Pancreas (tissue), 10 donors: ENCODE results near the gene SCN3B. TPM values are rescaled to one million over a fixed set of nuclear protein-coding genes. Genes with fewer than 3 reads are reported as not detected.

Experiments used
- ATAC-seq, 4 donors: fragments of 200-7000 bp; cut with Tn5 transposase; one replicate each; pipeline versions ENCODE4 v1.8.0 to v1.9.1; 2020; ENCODE audit warnings: mild to moderate bottlenecking in 4 of 4, moderate library complexity in 4 of 4
- DNase-seq, 6 donors: peaks; one replicate each; pipeline ENCODE4 v3.0.0-alpha.2; 2020
- FAIRE-seq: peaks from 2 replicates; lab custom pipeline; 2012; peaks lifted over from hg19 to GRCh38; lab: Jason Lieb, UNC
- H3K27ac ChIP-seq, 4 donors: fragments of 200-600 bp; sonication (generic); 1 replicate in 3 of 4; 2 replicates in 1 of 4; pipeline versions ENCODE4 v1.5.0 to v1.8.0; 2020
- H3K27me3 ChIP-seq, 4 donors: fragments of 200-600 bp; one replicate each; pipeline ENCODE4 v1.8.0; 2021
- H3K36me3 ChIP-seq, 3 donors: fragments of 200-600 bp; sonication (generic) in 1 of 3; one replicate each; pipeline versions ENCODE4 v1.5.0 to v1.8.0; 2020 to 2021
- H3K4me1 ChIP-seq, 3 donors: fragments of 200-600 bp; one replicate each; pipeline ENCODE4 v1.8.0; 2021
- H3K4me3 ChIP-seq, 4 donors: fragments of 200-600 bp; sonication (generic) in 2 of 4; one replicate each; pipeline versions ENCODE4 v1.5.0 to v1.8.0; 2020 to 2021
- H3K9me3 ChIP-seq, 4 donors: fragments of 200-600 bp; one replicate each; pipeline ENCODE4 v1.8.0; 2021
- WGBS, 2 donors: extraction: QIAGEN DNeasy Blood & Tissue Kit; methylation state at CpG; one replicate each; pipeline ENCODE4 v1.1.7; 2013; 5-methylcytosine and 5-hydroxymethylcytosine counted together
- intact Hi-C, 3 donors: fragments of 100-400 bp; cut with DNase I; formaldehyde crosslinking; loops; one replicate each; pipeline versions ENCODE4 v1.11.1 to v1.14.2; 2022
- polyA plus RNA-seq, 2 donors: library from polyadenylated mRNA; stranded (reverse); fragments of 200-250 nt; gene quantifications; one replicate each; pipeline ENCODE4 v1.2.3, GENCODE V29; 2013
- total RNA-seq, 6 donors: library from RNA; stranded (reverse); fragmentation: NEBNext Ultra II Directional in 4 of 6; extraction: Animal tissue kit (Norgen Biotek cat#: 25700) in 4 of 6; gene quantifications; one replicate each; pipeline versions ENCODE4 v1.2.1 to v1.2.4, GENCODE V29; 2021 to 2023
- TF ChIP-seq, protein P1 (sequence below), 4 donors: fragments of 200-600 bp; sonication (generic) in 3 of 4; IDR thresholded peaks; one replicate each; pipeline versions ENCODE4 v1.5.0 to v1.8.0; 2021; ENCODE audit warnings: antibody characterized with exemption in 4 of 4
- donor health status: healthy with polysubstance abuse.
- donor health status: DM: no; HTN: no; CAD: no; lungs with moderate emphysema.
- donor health status: DM: no; HTN: no; CAD: no.
- donor health status: control.
- donor health status: control.
- donor health status: Bipolar disorder and iron deficiency.
- donor health status: DM: yes; HTN: yes; CAD: no.
- donor health status: DM: no; HTN: no; CAD: no.
- donor health status: DM: no; HTN: no; CAD: no.
- donor health status: DM: yes; HTN: yes; CAD: no.

SCN3B gene
- total and polyA plus RNA-seq, 8 donors = 0.44 to 4.5 (median 1.1) TPM

- no peak for ATAC-seq
- Histone ChIP-seq H3K27ac (no peak overlapping the region), H3K4me3 (no peak overlapping the region), H3K9me3 (no peaks in the 10 kb centered on the region), H3K4me1 (peaks cover 0 to 3% (median 0%) of the 10 kb centered on the region in 3 donors), H3K27me3 (peaks cover 0 to 5% (median 2%) of the 10 kb centered on the region in 4 donors), H3K36me3 (no peaks in the 10 kb centered on the region)
- TF ChIP-seq, protein P1, sequence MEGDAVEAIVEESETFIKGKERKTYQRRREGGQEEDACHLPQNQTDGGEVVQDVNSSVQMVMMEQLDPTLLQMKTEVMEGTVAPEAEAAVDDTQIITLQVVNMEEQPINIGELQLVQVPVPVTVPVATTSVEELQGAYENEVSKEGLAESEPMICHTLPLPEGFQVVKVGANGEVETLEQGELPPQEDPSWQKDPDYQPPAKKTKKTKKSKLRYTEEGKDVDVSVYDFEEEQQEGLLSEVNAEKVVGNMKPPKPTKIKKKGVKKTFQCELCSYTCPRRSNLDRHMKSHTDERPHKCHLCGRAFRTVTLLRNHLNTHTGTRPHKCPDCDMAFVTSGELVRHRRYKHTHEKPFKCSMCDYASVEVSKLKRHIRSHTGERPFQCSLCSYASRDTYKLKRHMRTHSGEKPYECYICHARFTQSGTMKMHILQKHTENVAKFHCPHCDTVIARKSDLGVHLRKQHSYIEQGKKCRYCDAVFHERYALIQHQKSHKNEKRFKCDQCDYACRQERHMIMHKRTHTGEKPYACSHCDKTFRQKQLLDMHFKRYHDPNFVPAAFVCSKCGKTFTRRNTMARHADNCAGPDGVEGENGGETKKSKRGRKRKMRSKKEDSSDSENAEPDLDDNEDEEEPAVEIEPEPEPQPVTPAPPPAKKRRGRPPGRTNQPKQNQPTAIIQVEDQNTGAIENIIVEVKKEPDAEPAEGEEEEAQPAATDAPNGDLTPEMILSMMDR (IDR thresholded peaks at IDR 0.05) = no peak
- no peak for DNase-seq
- intact Hi-C loops = no loop called here
- no peak for FAIRE-seq
- WGBS, 2 donors = 84 to 89% methylated on average over 6 of the region's 6 CpGs
These were observed 74.3 kb downstream of the SCN3B start for GRCh38 chr11:123580137-123580536.

- intact Hi-C loops = loop anchor here in 2 of 3 donors (5.0 kb wide), 2 partner anchors 67 to 128 kb away; no protein-coding TSS in a partner anchor
- no peaks in the 10 kb centered on the region for H3K9me3 ChIP-seq
- no peak overlapping the region for H3K27ac ChIP-seq
- no peaks in the 10 kb centered on the region for H3K36me3 ChIP-seq
- FAIRE-seq = no peak
- TF ChIP-seq, protein P1 (IDR thresholded peaks at IDR 0.05) = no peak
- H3K4me1 ChIP-seq = peaks cover 0 to 3% (median 0%) of the 10 kb centered on the region in 3 donors
- 71 to 78% methylated on average over 5 of the region's 5 CpGs for WGBS, 2 donors
- no peak for ATAC-seq
- H3K27me3 ChIP-seq = peaks cover 0 to 5% (median 2%) of the 10 kb centered on the region in 4 donors
- no peak overlapping the region for H3K4me3 ChIP-seq
- no peak for DNase-seq
These were observed 75.0 kb downstream of the SCN3B start for GRCh38 chr11:123579482-123579812.

Other genes starting within 250 kb of the SCN3B start
- gene GRAMD1B, start 224.4 kb downstream of the SCN3B start, total RNA-seq = 1 to 10 TPM; 1.1 to 4.8 (median 2.2) TPM
- gene GRAMD1B, start 224.4 kb downstream of the SCN3B start, polyA plus RNA-seq = 1 to 10 TPM; 1.6 to 3.5 TPM
- gene ZNF202, start 87.0 kb upstream of the SCN3B start, total RNA-seq = 1 to 10 TPM; 3.9 to 9.5 (median 6.7) TPM
- 10 to 100 TPM in 1 of 2 donors, 1 to 10 TPM in 1; 9.6 to 11.9 TPM for gene ZNF202, start 87.0 kb upstream of the SCN3B start, polyA plus RNA-seq
- gene OR6X1, start 99.9 kb upstream of the SCN3B start, total RNA-seq = not detected
- gene OR6X1, start 99.9 kb upstream of the SCN3B start, polyA plus RNA-seq = not detected
- not detected for gene OR6M1, start 151.7 kb upstream of the SCN3B start, total RNA-seq
- not detected for gene OR6M1, start 151.7 kb upstream of the SCN3B start, polyA plus RNA-seq
- gene TMEM225, start 231.0 kb upstream of the SCN3B start, total RNA-seq = not detected
- not detected for gene TMEM225, start 231.0 kb upstream of the SCN3B start, polyA plus RNA-seq
- gene OR8D4, start 247.5 kb upstream of the SCN3B start, total RNA-seq = 1 to 10 TPM in 5 of 6 donors, under 1 TPM in 1; 0.16 to 2.8 (median 1.4) TPM
- under 1 TPM in 1 of 2 donors, not detected in 1; 0.19 TPM for gene OR8D4, start 247.5 kb upstream of the SCN3B start, polyA plus RNA-seq